ENCODE results near the gene SCML2.
"Not testable (repeated sequence)": the region's sequence is repeated elsewhere in the genome, so short reads cannot be mapped to it uniquely, and the experiment has no call there.

SCML2 gene

GRCh38 chrX:18354369-18355223 is at the start of gene SCML2:
Gene SCML2, minus strand, starts transcription at chrX:18354688. Its CDS starts 20,617 bp downstream, at chrX:18334071.
- peak; percentile 3 for DNase-seq (ENCODE audit: low spot score)

- no peak for DNase-seq (ENCODE audit: low spot score)
Measured at GRCh38 chrX:18401848-18402213, 47.3 kb upstream of the SCML2 start.

GRCh38 chrX:18394477-18394876 is 40.0 kb upstream of the SCML2 start:
- DNase-seq (ENCODE audit: low spot score): no peak

GRCh38 chrX:18390941-18391538 is 36.6 kb upstream of the SCML2 start:
- DNase-seq (ENCODE audit: low spot score): peak; percentile 66

- no peak for DNase-seq (ENCODE audit: low spot score)
Measured at GRCh38 chrX:18389966-18390365, 35.5 kb upstream of the SCML2 start.

- peak; percentile 30 for DNase-seq (ENCODE audit: low spot score)
Measured at GRCh38 chrX:18377796-18378195, 23.3 kb upstream of the SCML2 start.

GRCh38 chrX:18375131-18375805 is 20.8 kb upstream of the SCML2 start:
- not testable (repeated sequence) for DNase-seq (ENCODE audit: low spot score)

- not testable (repeated sequence) for DNase-seq (ENCODE audit: low spot score)
Measured at GRCh38 chrX:18369096-18369495, 14.6 kb upstream of the SCML2 start.

GRCh38 chrX:18368402-18368801 is 13.9 kb upstream of the SCML2 start:
- no peak for DNase-seq (ENCODE audit: low spot score)

GRCh38 chrX:18360867-18361266 is 6.4 kb upstream of the SCML2 start:
- no peak for DNase-seq (ENCODE audit: low spot score)

- no peak for DNase-seq (ENCODE audit: low spot score)
Measured at GRCh38 chrX:18353931-18354368, 538 bp downstream of the SCML2 start.

GRCh38 chrX:18351784-18352183 is 2.7 kb downstream of the SCML2 start:
- no peak for DNase-seq (ENCODE audit: low spot score)

- DNase-seq (ENCODE audit: low spot score): no peak
Measured at GRCh38 chrX:18348047-18348446, 6.4 kb downstream of the SCML2 start.

- DNase-seq (ENCODE audit: low spot score): no peak
Measured at GRCh38 chrX:18309401-18309800, 45.1 kb downstream of the SCML2 start.

- no peak for DNase-seq (ENCODE audit: low spot score)
Measured at GRCh38 chrX:18297251-18297650, 57.2 kb downstream of the SCML2 start.

GRCh38 chrX:18294893-18295292 is 59.6 kb downstream of the SCML2 start:
- no peak for DNase-seq (ENCODE audit: low spot score)

GRCh38 chrX:18291006-18291545 is 63.4 kb downstream of the SCML2 start:
- DNase-seq (ENCODE audit: low spot score): no peak

- no peak for DNase-seq (ENCODE audit: low spot score)
Measured at GRCh38 chrX:18290200-18290599, 64.3 kb downstream of the SCML2 start.

- DNase-seq (ENCODE audit: low spot score): no peak
Measured at GRCh38 chrX:18288716-18289115, 65.8 kb downstream of the SCML2 start.

GRCh38 chrX:18286322-18286831 is 68.1 kb downstream of the SCML2 start:
- no peak for DNase-seq (ENCODE audit: low spot score)

GRCh38 chrX:18278449-18278848 is 76.0 kb downstream of the SCML2 start:
- no peak for DNase-seq (ENCODE audit: low spot score)

- no peak for DNase-seq (ENCODE audit: low spot score)
Measured at GRCh38 chrX:18272222-18272621, 82.3 kb downstream of the SCML2 start.
